Ovary (tissue), 9 donors: ENCODE data around the gene ABCC11. TPM values are rescaled to one million over a fixed set of nuclear protein-coding genes. Genes with fewer than 3 reads are reported as not detected.

ENCODE experiments used
- DNase-seq, 5 donors: peaks; one replicate each; pipeline ENCODE4 v3.0.0-alpha.2; 2019 to 2020
- H3K27ac ChIP-seq, 2 donors: fragments of 200-600 bp; one replicate each; pipeline versions ENCODE4 v1.5.1 to v1.8.0; 2019 to 2022
- H3K27me3 ChIP-seq: fragments of 200-600 bp; one replicate; pipeline ENCODE4 v1.8.0; 2022
- H3K36me3 ChIP-seq: fragments of 200-600 bp; sonication (generic); one replicate; pipeline ENCODE4 v1.5.1; 2019
- H3K4me1 ChIP-seq: one replicate; pipeline ENCODE4 v1.8.1; 2013; ENCODE audit warnings: mild to moderate bottlenecking, moderate library complexity; ENCODE audit not compliant: insufficient read depth
- H3K4me3 ChIP-seq: fragments of 200-600 bp; sonication (generic); one replicate; pipeline ENCODE4 v1.5.1; 2017
- H3K9me3 ChIP-seq, 2 donors: fragments of 200-600 bp in 1 of 2; sonication (generic) in 1 of 2; one replicate each; pipeline versions ENCODE4 v1.5.1 to v1.8.1; 2013 to 2019; ENCODE audit warnings: mild to moderate bottlenecking in 1 of 2, moderate library complexity in 1 of 2
- EP300 ChIP-seq: sonication (generic); formaldehyde crosslinking; IDR thresholded peaks from one replicate; pipeline ENCODE4 v1.6.1; 2017; ENCODE audit warnings: antibody characterized with exemption
- POLR2A ChIP-seq: fragments of 450-650 bp; IDR thresholded peaks from one replicate; pipeline ENCODE4 v1.6.1; 2017; ENCODE audit warnings: antibody characterized with exemption, mild to moderate bottlenecking, moderate library complexity
- WGBS, 3 donors: extraction: QIAGEN DNeasy Blood & Tissue Kit in 1 of 3; methylation state at CpG; one replicate each; pipeline versions ENCODE4 v1.1.5 to v1.1.7; 2013 to 2017; 5-methylcytosine and 5-hydroxymethylcytosine counted together
- intact Hi-C, 4 donors: fragments of 100-400 bp; cut with DNase I; formaldehyde crosslinking; loops; one replicate each; pipeline versions ENCODE4 v1.11.0 to v1.15.1; 2022 to 2023
- polyA plus RNA-seq, 2 donors: library from polyadenylated mRNA; stranded (reverse); fragments of 200-250 nt in 1 of 2; fragments of 350-450 nt in 1 of 2; fragmentation: Illumina TruSeq in 1 of 2; extraction: RNeasy Lipid Tissue Mini Kit (QIAGEN cat#74804) in 1 of 2; gene quantifications; one replicate each; pipeline ENCODE4 v1.2.3, GENCODE V29; 2013 to 2014
- total RNA-seq, 7 donors: library from RNA; depleted of rRNA in 2 of 7; stranded (reverse); fragments of >200 nt in 2 of 7; fragmentation: NEBNext Ultra II Directional in 3 of 7; extraction: Animal tissue kit (Norgen Biotek cat#: 25700) in 3 of 7; gene quantifications; one replicate each; pipeline versions ENCODE4 v1.1.0 to v1.2.4, GENCODE V29; 2016 to 2023
- TF ChIP-seq, protein P1 (sequence below), 3 donors: fragments of 450-650 bp in 2 of 3; fragments of 200-600 bp in 1 of 3; IDR thresholded peaks; one replicate each; pipeline versions ENCODE4 v1.5.1 to v1.8.0; 2016 to 2022; ENCODE audit warnings: antibody characterized with exemption in 3 of 3, mild to moderate bottlenecking in 1 of 3
- donor health status: DM: no; HTN: no; CAD: no; lungs with moderate emphysema.
- donor health status: DM: no; HTN: no; CAD: no.
- donor health status: Bipolar disorder and iron deficiency.
- donor health status: DM: yes; HTN: yes; CAD: no.
- donor health status: DM: no; HTN: no; CAD: no.
- donor health status: DM: yes; HTN: yes; CAD: no.

The ABCC11 gene
- total and polyA plus RNA-seq, 9 donors = 0.07 to 5.2 (median 0.22) TPM; not detected in 3

DNA sequence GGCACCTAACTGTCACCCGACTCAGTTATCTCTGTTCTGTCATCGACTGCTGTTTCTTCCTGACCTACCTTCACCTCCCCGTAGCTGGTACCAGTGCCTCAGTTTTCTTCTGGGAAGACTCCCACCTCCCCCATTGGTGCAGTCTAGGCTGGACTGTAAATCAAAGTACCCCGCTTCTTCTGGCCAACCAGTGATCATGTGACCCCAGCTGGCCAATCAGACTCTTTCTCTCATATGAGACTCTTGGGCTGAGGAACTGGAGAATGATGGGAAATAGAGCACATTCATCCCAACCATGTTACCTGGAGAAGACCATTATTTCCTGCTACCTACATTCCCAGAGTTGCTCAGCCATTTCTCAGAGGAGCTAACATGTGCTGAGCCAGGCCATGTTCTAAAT, 23.8 kb downstream of the ABCC11 start:
- Histone ChIP-seq H3K9me3 (no peaks in the 10 kb centered on the region), H3K4me3 (no peak overlapping the region), H3K4me1 (no peaks in the 10 kb centered on the region), H3K36me3 (no peaks in the 10 kb centered on the region), H3K27ac (no peak overlapping the region), H3K27me3 (no peaks in the 10 kb centered on the region)
- no peak for DNase-seq
- TF ChIP-seq POLR2A = no peak
- TF ChIP-seq EP300 = no peak
- TF ChIP-seq, protein P1, sequence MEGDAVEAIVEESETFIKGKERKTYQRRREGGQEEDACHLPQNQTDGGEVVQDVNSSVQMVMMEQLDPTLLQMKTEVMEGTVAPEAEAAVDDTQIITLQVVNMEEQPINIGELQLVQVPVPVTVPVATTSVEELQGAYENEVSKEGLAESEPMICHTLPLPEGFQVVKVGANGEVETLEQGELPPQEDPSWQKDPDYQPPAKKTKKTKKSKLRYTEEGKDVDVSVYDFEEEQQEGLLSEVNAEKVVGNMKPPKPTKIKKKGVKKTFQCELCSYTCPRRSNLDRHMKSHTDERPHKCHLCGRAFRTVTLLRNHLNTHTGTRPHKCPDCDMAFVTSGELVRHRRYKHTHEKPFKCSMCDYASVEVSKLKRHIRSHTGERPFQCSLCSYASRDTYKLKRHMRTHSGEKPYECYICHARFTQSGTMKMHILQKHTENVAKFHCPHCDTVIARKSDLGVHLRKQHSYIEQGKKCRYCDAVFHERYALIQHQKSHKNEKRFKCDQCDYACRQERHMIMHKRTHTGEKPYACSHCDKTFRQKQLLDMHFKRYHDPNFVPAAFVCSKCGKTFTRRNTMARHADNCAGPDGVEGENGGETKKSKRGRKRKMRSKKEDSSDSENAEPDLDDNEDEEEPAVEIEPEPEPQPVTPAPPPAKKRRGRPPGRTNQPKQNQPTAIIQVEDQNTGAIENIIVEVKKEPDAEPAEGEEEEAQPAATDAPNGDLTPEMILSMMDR (IDR thresholded peaks at IDR 0.05) = no peak
- WGBS, 3 donors = 85 to 90% (median 88%) methylated on average over 4 of the region's 4 CpGs
- intact Hi-C loops = no loop called here

DNA sequence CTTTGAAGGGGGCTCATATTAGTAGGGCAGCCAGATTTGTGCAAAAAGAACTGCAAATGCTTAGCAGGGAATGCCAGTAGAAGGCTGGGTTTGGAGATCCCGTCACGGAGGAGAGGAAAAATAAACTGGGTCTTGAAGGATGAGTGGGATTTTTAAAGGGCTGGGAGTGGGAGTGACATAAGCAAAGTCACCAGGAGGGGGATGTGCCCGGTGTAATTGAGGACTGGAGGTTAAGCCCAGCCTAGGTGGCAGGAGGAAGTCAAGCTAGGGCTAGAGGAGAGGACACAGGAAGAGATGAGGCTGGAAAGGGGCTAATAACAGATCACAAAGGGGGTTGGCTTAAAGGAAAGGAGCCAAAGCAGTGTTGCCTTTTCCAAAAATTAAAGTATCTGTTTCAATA, 26.4 kb downstream of the ABCC11 start:
- Histone ChIP-seq H3K27ac (no peak overlapping the region), H3K4me3 (no peak overlapping the region), H3K36me3 (no peaks in the 10 kb centered on the region), H3K27me3 (no peaks in the 10 kb centered on the region), H3K4me1 (no peaks in the 10 kb centered on the region), H3K9me3 (no peaks in the 10 kb centered on the region)
- no peak for DNase-seq
- intact Hi-C loops = no loop called here
- WGBS, 3 donors = 51 to 63% (median 59%) methylated on average over 3 of the region's 3 CpGs
- TF ChIP-seq POLR2A = no peak
- TF ChIP-seq, protein P1 (IDR thresholded peaks at IDR 0.05) = no peak
- no peak for TF ChIP-seq EP300

DNA sequence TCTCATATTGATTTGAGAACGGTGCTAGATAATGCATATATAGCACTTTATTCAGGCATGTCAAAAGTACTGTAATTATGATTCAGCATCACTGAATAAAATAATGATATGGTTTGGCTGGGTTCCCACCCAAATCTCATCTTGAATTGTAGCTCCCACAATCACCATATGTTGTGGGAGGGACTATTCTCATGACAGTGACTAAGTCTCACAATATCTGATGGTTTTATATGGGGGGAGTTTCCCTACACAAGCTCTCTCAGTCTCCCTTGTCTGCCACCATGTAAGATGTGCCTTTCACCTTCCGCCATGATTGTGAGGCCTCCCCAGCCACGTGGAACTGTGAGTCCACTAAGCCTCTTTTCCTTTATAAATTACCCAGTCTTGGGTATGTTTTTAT, 28.9 kb downstream of the ABCC11 start:
- Histone ChIP-seq H3K27me3 (no peaks in the 10 kb centered on the region), H3K36me3 (no peaks in the 10 kb centered on the region), H3K27ac (no peak overlapping the region), H3K4me1 (no peaks in the 10 kb centered on the region), H3K4me3 (no peak overlapping the region), H3K9me3 (no peaks in the 10 kb centered on the region)
- 80 to 87% (median 87%) methylated on average over 3 of the region's 3 CpGs for WGBS, 3 donors
- TF ChIP-seq EP300 (no peak), POLR2A (no peak)
- TF ChIP-seq, protein P1 (IDR thresholded peaks at IDR 0.05) = no peak
- intact Hi-C loops = no loop called here
- no peak for DNase-seq

DNA sequence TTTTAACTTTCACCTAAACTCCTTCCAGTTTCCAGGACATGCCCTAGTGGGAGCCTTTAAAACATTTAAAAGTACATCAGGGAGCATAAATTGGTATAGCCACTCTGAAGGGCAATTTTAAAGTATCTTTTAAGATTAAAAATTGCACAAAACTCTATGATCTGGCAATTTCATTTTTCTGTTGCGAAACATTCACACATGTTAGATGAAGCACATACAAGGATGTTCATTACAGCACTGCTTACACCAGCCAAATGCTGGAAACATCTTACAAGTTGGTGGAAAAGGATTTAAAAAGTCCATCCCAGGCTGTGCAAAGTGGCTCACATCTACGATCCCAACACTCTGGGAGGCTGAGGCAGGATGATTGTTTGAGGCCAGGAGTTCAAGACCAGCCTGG, 29.6 kb downstream of the ABCC11 start:
- no peaks in the 10 kb centered on the region for H3K36me3 ChIP-seq
- TF ChIP-seq POLR2A = no peak
- H3K4me3 ChIP-seq = no peak overlapping the region
- WGBS, 3 donors = 81 to 87% (median 82%) methylated on average over 2 of the region's 2 CpGs
- no peaks in the 10 kb centered on the region for H3K4me1 ChIP-seq
- no peaks in the 10 kb centered on the region for H3K27me3 ChIP-seq
- no peak for DNase-seq
- H3K27ac ChIP-seq = no peak overlapping the region
- H3K9me3 ChIP-seq = no peaks in the 10 kb centered on the region
- intact Hi-C loops = no loop called here

DNA sequence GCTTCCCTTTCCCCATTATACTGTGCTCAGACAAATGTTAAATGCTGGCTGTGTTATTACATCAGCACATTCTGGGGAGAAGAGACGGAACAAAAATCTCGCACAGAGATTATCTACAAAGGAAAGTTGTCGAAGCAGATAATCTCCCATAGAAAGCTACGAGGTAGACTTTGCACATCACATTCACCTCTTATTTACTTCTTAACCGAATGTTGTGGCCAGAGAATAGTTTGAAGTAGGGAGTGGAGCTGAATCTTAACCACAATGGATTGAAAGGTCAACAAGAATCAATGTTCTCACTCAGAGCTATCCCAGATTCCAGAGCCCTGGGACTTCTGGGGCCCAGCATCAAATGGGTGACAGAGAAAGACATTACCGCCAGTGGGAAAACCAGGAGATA, 31.6 kb downstream of the ABCC11 start:
- TF ChIP-seq, protein P1 (IDR thresholded peaks at IDR 0.05) = no peak
- TF ChIP-seq POLR2A (no peak), EP300 (no peak)
- Histone ChIP-seq H3K4me3 (no peak overlapping the region), H3K27ac (no peak overlapping the region), H3K27me3 (no peaks in the 10 kb centered on the region), H3K9me3 (no peaks in the 10 kb centered on the region), H3K36me3 (no peaks in the 10 kb centered on the region), H3K4me1 (no peaks in the 10 kb centered on the region)
- WGBS, 3 donors = 75 to 81% (median 79%) methylated on average over 6 of the region's 6 CpGs
- intact Hi-C loops = no loop called here
- no peak for DNase-seq
